Smooth muscle cell (in vitro differentiated cells): ENCODE results near the gene ATF7. TPM values are rescaled to one million over a fixed set of nuclear protein-coding genes. Genes with fewer than 3 reads are reported as not detected.
"Not testable (repeated sequence)": the region's sequence is repeated elsewhere in the genome, so short reads cannot be mapped to it uniquely, and the experiment has no call there.

Experiments
- DNase-seq: peaks from one replicate; lab custom pipeline; 2025; ENCODE audit not compliant: unreplicated experiment; lab: John Stamatoyannopoulos, UW
- H2AFZ ChIP-seq: fragments of 200-600 bp; sonication (generic); 2 replicates; pipeline ENCODE4 v1.6.0; 2016; ENCODE audit warnings: antibody characterized with exemption, low read depth, mild to moderate bottlenecking
- H3F3A ChIP-seq: fragments of 200-600 bp; sonication (generic); 2 replicates; pipeline ENCODE4 v1.6.0; 2017; ENCODE audit warnings: antibody characterized with exemption, low read depth
- H3K27ac ChIP-seq: fragments of 200-600 bp; sonication (generic); 2 replicates; pipeline ENCODE4 v1.5.1; 2016; ENCODE audit warnings: low read depth, mild to moderate bottlenecking
- H3K27me3 ChIP-seq: fragments of 200-600 bp; sonication (generic); 2 replicates; pipeline ENCODE4 v1.6.1; 2016; ENCODE audit warnings: low read depth, mild to moderate bottlenecking
- H3K36me3 ChIP-seq: fragments of 200-600 bp; sonication (generic); 2 replicates; pipeline ENCODE4 v1.5.1; 2016; ENCODE audit warnings: low read depth
- H3K4me1 ChIP-seq: fragments of 200-600 bp; sonication (generic); 2 replicates; pipeline ENCODE4 v1.5.1; 2016; ENCODE audit warnings: low read depth
- H3K4me2 ChIP-seq: fragments of 200-600 bp; sonication (generic); 2 replicates; pipeline ENCODE4 v1.6.0; 2016; ENCODE audit warnings: mild to moderate bottlenecking
- H3K4me3 ChIP-seq: fragments of 200-600 bp; sonication (generic); 2 replicates; pipeline ENCODE4 v1.5.1; 2016; ENCODE audit warnings: mild to moderate bottlenecking
- H3K79me2 ChIP-seq: fragments of 200-600 bp; sonication (generic); 2 replicates; pipeline ENCODE4 v1.6.0; 2016; ENCODE audit warnings: low read depth, mild to moderate bottlenecking
- H3K9ac ChIP-seq: fragments of 200-600 bp; sonication (generic); 2 replicates; pipeline ENCODE4 v1.6.0; 2016; ENCODE audit warnings: low read depth
- H3K9me3 ChIP-seq: fragments of 200-600 bp; sonication (generic); replicated peaks from 2 replicates; pipeline ENCODE4 v1.5.1; 2016; ENCODE audit warnings: low read depth
- H4K20me1 ChIP-seq: fragments of 200-600 bp; sonication (generic); 2 replicates; pipeline ENCODE4 v1.6.0; 2016; ENCODE audit warnings: low read depth
- WGBS: methylation state at CpG from one replicate; pipeline ENCODE4 v1.1.7; 2016; ENCODE audit warnings: low lambda C conversion rate; 5-methylcytosine and 5-hydroxymethylcytosine counted together
- polyA plus RNA-seq: library from polyadenylated mRNA; unstranded; fragments of >200 nt; fragmentation: Nextera tagmentation; extraction: Ambion mirVana; gene quantifications from 2 replicates; pipeline ENCODE4 v1.2.1, GENCODE V29; 2016
- total RNA-seq: library from RNA; depleted of rRNA; stranded (reverse); fragments of >200 nt; gene quantifications from 2 replicates; pipeline ENCODE4 v1.2.3, GENCODE V29; 2014
- TF ChIP-seq, protein P1 (sequence below): fragments of 200-600 bp; sonication (generic); IDR thresholded peaks from 2 replicates; pipeline ENCODE4 v1.5.1; 2017; ENCODE audit warnings: borderline replicate concordance, mild to moderate bottlenecking, antibody characterized with exemption; ENCODE audit not compliant: insufficient read depth, poor library complexity, severe bottlenecking

The ATF7 gene
- total and polyA plus RNA-seq, 2 experiments from 2014 or later, result 15.2 to 28.5 TPM

- H3K4me3 ChIP-seq, result no peak overlapping the region
- H3K9me3 ChIP-seq, result no peaks in the 10 kb centered on the region
- no peak overlapping the region for H3K27ac ChIP-seq
- H3K27me3 ChIP-seq, result no peaks in the 10 kb centered on the region
- no peaks in the 10 kb centered on the region for H4K20me1 ChIP-seq
- no peak overlapping the region for H3K4me2 ChIP-seq
- peaks cover 5% of the 10 kb centered on the region for H3K4me1 ChIP-seq
- 81% methylated on average over 2 of the region's 2 CpGs for WGBS
- H3K79me2 ChIP-seq, result no peaks in the 10 kb centered on the region
- no peaks in the 10 kb centered on the region for H3F3A ChIP-seq
- H3K36me3 ChIP-seq, result no peaks in the 10 kb centered on the region
- no peak for DNase-seq
- TF ChIP-seq, protein P1, sequence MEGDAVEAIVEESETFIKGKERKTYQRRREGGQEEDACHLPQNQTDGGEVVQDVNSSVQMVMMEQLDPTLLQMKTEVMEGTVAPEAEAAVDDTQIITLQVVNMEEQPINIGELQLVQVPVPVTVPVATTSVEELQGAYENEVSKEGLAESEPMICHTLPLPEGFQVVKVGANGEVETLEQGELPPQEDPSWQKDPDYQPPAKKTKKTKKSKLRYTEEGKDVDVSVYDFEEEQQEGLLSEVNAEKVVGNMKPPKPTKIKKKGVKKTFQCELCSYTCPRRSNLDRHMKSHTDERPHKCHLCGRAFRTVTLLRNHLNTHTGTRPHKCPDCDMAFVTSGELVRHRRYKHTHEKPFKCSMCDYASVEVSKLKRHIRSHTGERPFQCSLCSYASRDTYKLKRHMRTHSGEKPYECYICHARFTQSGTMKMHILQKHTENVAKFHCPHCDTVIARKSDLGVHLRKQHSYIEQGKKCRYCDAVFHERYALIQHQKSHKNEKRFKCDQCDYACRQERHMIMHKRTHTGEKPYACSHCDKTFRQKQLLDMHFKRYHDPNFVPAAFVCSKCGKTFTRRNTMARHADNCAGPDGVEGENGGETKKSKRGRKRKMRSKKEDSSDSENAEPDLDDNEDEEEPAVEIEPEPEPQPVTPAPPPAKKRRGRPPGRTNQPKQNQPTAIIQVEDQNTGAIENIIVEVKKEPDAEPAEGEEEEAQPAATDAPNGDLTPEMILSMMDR, result no peak
- H3K9ac ChIP-seq, result no peak overlapping the region
- H2AFZ ChIP-seq, result no peak overlapping the region
These were observed 74.3 kb downstream of the ATF7 start for GRCh38 chr12:53551889-53552291.

- TF ChIP-seq, protein P1, result no peak
- H2AFZ ChIP-seq, result no peak overlapping the region
- H3K27ac ChIP-seq, result no peak overlapping the region
These were observed 75.6 kb downstream of the ATF7 start for GRCh38 chr12:53550595-53550994.

GRCh38 chr12:53550131-53550530 lies 76.1 kb downstream of the ATF7 start:
- not testable (repeated sequence) for H3K27me3 ChIP-seq, H3K4me1 ChIP-seq, H3F3A ChIP-seq, H3K9me3 ChIP-seq, H3K4me2 ChIP-seq, H4K20me1 ChIP-seq, H3K27ac ChIP-seq, H3K4me3 ChIP-seq, H3K9ac ChIP-seq, H2AFZ ChIP-seq, H3K36me3 ChIP-seq, DNase-seq, H3K79me2 ChIP-seq
- over 99% methylated on average over 8 of the region's 8 CpGs for WGBS

More at GRCh38 chr12:53550595-53550994, 75.6 kb downstream of the ATF7 start:
- H3F3A ChIP-seq, result no peaks in the 10 kb centered on the region
- H3K4me1 ChIP-seq, result peaks cover 5% of the 10 kb centered on the region
- H3K27me3 ChIP-seq, result no peaks in the 10 kb centered on the region
- H3K4me2 ChIP-seq, result no peak overlapping the region
- no peak overlapping the region for H3K9ac ChIP-seq
- no peak overlapping the region for H3K4me3 ChIP-seq
- no peaks in the 10 kb centered on the region for H3K79me2 ChIP-seq
- H4K20me1 ChIP-seq, result no peaks in the 10 kb centered on the region
- H3K9me3 ChIP-seq, result no peaks in the 10 kb centered on the region
- H3K36me3 ChIP-seq, result no peaks in the 10 kb centered on the region
- DNase-seq, result no peak
- 100% methylated on average over 1 of the region's 1 CpG for WGBS

DNA sequence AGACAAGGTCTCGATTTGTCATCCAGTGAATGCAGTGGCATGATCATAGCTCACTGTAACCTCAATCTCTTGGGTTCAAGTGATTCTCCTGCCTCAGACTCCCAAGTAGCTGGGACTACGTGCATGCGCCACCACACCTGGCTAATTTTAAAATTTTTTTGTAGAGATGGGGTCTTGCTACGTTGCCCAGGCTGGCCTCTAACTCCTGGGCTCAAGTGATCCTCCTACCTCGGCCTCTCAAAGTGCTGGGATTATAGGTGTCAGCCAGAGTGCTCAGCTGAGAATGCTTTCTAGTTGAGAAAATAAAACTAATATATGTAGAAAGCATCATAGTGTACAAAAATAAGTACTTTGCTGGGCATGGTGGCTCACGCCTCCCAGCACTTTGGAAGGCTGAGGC lies 77.8 kb downstream of the ATF7 start:
- 97% methylated on average over 6 of the region's 6 CpGs for WGBS

DNA sequence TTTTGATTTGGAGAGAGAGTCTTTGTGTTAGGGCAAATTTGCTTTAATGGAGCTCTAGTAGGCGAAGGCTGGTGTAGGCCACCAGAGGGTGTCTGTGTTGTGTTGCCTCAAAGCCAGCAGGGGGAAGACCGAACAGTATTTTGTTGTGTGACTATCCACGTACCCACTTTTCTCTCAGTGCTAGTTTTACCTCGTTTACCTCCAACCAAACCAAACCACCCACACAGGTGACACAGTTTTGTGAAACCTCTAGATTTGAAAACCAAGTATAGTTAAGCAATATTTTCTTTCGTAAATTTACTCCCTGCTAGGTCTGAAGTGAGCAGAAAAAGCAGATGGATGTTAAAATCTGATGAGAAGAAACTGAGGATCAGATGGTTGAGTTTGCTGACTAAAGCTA lies 82.6 kb downstream of the ATF7 start:
- no peak overlapping the region for H2AFZ ChIP-seq
- peaks cover 5% of the 10 kb centered on the region for H3K4me1 ChIP-seq
- no peaks in the 10 kb centered on the region for H4K20me1 ChIP-seq
- H3F3A ChIP-seq, result no peaks in the 10 kb centered on the region
- peak overlapping the region; percentile 66 for H3K27ac ChIP-seq
- H3K79me2 ChIP-seq, result no peaks in the 10 kb centered on the region
- TF ChIP-seq, protein P1, result peak; percentile 60
- no peak for DNase-seq
- H3K4me3 ChIP-seq, result no peak overlapping the region
- H3K4me2 ChIP-seq, result no peak overlapping the region
- H3K36me3 ChIP-seq, result peaks cover 4% of the 10 kb centered on the region
- 44% methylated on average over 5 of the region's 5 CpGs for WGBS
- H3K9ac ChIP-seq, result no peak overlapping the region
- H3K27me3 ChIP-seq, result no peaks in the 10 kb centered on the region
- H3K9me3 ChIP-seq, result no peaks in the 10 kb centered on the region

More for the DNA sequence above, 77.8 kb downstream of the ATF7 start:
- H3K4me3 ChIP-seq, H3K9ac ChIP-seq, H3K36me3 ChIP-seq, H3K4me2 ChIP-seq, H3K27me3 ChIP-seq, H3K79me2 ChIP-seq, H3K4me1 ChIP-seq, H3F3A ChIP-seq, H2AFZ ChIP-seq, H4K20me1 ChIP-seq, H3K9me3 ChIP-seq, H3K27ac ChIP-seq, DNase-seq: not testable (repeated sequence)
